GM18502 (cell line): ENCODE results near the gene PLVAP.
A peak's percentile ranks its signal among the peaks of the same experiment; 100 is the strongest.

Source experiments
- ATAC-seq: cut with Tn5 transposase; IDR thresholded peaks from one replicate; pipeline ENCODE4 v1.9.1; 2021; ENCODE audit warnings: mild to moderate bottlenecking; ENCODE audit not compliant: unreplicated experiment, poor library complexity

PLVAP gene

DNA sequence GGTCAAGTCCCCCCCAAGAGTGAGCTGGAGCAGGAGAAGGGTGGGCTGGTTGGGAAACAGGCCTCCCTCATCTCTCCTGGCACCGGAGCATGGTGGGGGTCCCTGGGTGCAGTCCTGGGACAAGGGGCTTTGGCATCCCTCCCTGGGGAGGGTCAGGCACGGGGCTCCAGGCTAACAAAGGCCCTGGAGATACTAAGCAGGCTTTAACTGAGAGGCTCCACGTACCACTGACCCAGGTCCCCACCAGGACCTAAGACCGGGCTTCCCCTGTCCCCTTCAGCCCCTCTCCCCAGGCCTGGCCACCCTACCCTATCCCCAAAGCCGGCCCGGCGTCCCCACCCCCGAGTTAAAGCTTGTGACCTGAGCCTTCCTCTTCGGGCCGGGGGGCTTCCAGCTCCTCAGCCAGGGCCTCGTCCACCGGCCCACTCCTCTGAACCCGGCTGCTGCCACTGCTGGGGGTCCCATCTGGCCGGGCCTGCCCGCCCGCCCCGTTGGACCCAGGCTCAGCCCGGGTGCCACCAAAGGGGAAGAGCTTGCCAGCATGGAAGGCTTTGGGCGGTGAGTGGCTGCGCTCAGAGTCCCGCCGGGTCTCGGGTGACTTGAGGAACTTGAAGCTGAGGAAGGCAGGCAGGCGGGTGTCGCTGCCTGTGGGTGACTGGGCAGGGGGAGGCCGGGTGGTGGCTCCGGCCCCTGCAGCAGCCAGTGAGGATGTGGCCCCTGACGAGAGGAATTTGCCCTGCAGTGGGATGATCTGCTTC, 52.6 kb downstream of the PLVAP start:
- ATAC-seq: no peak

DNA sequence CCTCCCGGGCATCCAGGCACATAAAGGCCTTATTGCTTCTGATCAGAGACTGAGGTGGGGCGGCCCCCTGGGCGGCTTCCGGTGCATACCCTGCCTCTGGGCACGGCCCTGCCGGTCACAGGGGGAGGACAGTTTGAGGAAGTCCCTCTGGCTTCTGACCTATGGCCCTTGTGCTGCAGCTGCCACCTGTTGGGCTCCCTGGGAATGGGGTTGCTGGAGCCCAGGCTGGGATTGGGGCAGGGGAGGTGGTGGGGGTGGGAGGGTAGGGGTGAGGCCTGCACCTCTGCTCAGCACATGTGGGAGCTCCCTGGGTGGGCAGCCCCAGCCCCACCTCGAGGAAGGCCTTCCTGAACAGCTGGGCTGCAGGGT, 53.2 kb downstream of the PLVAP start:
- no peak for ATAC-seq

DNA sequence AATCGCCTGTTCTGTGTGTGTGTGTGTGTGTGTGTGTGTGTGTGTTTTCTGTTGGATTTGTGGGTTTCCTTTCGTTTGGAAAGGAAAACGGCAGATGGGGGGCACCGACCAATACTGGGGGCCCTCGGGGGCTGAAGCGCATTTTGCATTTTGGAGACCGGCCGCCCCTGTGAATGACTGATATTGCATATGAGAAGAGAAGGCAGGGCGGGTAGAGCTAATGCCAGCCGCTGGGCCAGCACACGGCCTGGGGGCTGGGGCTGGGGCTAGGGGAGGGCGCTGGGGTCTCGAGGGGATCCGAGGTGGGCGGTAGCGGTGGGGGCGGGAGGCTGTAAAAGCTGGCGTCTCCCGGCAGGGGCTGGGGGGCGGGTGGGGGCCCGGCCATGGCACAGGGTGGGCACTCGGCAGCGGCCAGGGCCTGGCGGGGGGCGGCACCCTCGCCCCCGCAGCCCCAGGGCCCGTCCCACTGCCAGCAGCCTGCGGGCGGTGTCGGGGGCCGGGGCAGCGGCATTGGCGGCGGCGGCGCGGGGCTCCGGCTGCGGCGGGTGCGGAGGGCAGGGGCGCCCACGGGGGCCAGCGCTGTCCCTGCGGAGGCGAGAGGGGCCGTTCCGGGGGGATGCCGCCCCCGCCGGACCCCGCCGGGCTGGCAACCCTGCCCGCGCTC, 53.7 kb downstream of the PLVAP start:
- ATAC-seq: no peak

- no peak for ATAC-seq
Measured at GRCh38 chr19:17322854-17323253, 54.3 kb downstream of the PLVAP start.

- no peak for ATAC-seq
Measured at GRCh38 chr19:17321655-17322489, 55.3 kb downstream of the PLVAP start.

DNA sequence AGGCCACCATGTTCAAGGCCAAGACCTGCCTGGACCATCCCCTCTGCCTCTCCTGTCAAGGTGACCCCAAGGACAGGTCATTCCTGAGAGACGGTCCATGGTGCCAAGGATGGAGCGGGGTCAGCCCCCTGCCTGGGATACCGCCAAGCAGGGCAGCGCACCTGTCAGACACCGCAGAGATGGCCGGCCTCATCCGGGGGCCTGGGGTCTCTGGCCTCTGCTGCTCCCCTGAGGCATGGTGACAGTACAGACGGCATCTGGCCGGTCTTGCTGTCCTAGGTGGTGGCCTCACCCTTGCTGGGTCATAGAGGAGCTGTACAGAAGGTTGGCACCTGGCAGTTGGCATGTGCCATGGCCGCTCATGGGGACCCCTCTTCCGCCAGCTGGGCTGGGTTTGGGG, 56.7 kb downstream of the PLVAP start:
- ATAC-seq: no peak

- no peak for ATAC-seq
Measured at GRCh38 chr19:17319473-17320238, 57.5 kb downstream of the PLVAP start.

DNA sequence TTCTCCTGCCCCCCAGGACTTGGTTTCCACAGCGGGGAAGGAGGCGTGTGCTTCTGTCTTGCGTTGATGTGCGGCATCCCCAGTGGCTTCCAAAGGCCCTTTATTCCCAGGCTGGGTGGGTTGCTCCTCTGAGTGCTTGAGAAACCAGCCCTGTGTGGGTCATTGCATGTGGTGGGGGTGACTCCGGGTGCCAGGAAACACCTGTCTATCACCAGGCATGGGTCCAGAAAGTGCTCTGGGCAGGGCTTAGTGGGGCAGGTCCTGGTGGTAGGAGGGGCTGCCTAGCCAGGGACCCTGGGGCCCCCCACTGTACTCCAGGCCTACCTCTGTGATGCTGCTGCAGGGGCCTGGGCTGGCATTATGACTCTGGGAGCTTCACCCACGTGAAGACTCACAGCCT, 58.2 kb downstream of the PLVAP start:
- ATAC-seq: no peak

DNA sequence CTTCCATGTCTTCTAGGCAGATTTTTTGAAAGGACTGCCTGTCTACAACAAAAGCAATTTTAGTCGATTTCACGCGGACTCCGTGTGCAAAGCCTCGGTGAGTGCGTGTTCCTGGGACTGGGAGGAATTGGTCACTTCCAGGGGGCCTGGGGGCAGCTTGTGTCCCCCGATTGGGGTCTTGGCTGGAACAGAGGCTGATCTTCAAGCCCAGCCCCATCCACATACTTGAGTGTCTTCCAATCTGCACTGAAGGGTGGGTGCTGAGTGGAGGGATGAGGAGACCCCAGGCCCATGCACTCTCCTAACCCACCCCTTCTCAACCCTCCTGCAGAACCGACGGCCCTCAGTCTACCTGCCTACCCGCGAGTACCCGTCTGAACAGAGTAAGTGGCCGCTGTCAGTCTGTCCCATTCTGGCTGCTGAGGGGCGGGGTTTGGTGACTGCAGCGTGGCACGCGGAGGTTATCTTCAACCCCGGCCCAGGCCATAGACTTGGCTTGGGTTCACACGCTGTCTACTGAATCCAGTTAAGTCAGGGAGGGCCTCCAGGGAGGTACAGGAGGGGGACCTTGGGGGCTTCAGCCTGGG, 63.0 kb downstream of the PLVAP start:
- ATAC-seq: no peak

DNA sequence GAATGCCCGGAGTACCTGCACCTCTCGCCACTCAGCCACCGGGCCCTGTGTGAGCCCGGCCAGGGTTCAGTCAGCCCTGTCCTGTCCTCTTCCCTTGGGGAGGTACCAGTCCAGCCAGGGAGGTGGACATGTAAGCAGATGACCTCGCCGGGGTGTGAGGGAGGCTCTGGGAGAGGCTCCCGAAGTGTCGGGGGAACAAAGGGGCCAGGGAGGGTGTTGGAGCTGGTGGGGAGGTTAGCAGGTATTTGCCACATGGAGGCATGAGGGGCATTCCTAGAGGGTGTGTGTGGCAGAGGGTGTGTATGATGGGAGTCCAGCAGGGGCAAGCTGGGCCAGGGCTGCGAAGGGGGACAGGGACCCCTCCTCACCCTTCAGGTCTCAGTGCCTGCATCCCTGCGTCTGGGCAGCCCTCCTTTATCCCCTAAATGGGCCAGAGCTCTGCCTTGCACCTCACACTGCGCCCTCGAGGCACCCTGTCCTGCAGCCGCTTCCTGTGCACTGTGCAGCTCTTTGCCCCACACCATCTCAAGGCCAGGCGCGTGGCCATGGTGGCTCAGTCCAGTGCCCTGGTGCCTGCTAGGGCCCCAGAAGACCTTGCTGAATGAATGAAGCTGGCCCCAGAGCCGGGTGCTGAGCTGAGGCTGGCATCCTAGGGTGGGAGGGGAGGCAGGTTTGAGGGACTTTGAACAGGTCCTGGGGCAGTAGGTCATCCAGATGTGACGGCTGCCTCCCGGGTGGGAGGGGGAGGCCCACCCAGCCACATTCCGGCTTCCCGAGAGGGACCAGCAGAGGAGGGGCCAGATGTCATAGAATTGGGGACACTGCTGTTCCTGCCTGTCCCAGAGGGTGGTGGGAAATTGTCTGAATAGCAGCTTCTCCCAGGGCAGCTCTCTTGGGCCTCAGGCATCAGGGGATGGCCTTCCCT, 64.7 kb downstream of the PLVAP start:
- no peak for ATAC-seq

DNA sequence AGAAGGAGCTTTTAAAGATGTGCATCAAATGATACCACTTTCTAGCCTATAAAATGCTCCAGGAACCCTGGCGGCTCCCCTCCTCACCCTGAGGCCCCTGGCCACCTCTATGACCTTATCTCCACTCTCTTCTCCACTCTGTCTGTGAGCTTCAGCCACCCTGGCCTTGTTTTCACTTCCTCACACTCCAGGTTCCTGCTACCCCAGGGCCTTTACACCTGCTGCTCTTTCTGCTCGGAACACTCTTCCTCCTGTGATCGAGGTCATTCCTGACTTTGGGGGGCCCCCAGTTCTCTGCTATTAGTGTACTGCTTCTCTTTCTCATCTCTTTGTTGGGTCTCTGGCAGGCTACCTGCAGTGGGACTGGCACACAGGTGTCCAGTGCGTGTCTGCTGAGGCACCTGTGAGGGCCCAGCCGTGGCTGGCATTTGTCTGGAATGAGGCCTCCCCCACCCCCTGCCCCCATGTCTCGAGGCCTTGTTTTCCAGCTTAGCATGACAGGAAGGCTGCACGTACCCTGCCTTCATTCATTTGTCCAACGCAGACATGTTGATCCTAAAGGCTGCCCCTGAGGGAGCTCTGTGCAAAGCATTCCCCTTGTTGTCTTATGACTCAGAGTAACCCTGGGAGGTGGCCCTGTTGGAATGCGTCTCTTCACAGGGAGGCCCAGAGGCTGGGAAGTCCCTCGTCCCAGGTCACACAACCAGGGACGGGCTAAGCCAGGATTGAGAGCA, 65.5 kb downstream of the PLVAP start:
- no peak for ATAC-seq

DNA sequence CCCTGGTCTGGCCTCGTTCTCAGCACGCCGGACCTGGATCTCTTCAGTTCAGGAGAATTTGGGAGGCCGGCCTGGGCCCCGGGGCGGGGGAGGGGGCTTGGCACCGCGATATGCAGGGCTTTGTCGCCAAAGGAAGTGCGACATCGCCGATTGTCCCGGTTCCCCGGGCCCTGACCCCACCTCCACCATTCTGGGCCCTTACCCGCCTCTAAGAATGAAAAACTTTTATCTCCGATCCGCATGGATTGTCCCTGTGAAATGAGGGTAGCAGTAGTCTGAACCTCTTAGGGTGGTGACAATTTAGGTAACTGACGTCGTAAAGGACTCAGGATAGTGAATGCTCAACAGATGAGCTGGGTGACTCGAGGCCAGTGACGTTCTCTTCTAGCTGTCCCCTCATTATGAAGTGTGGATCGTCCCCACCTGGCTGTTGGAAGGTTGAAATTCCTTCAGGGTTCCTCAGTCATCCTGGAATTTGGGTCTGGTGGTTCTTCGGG, 67.1 kb downstream of the PLVAP start:
- no peak for ATAC-seq

DNA sequence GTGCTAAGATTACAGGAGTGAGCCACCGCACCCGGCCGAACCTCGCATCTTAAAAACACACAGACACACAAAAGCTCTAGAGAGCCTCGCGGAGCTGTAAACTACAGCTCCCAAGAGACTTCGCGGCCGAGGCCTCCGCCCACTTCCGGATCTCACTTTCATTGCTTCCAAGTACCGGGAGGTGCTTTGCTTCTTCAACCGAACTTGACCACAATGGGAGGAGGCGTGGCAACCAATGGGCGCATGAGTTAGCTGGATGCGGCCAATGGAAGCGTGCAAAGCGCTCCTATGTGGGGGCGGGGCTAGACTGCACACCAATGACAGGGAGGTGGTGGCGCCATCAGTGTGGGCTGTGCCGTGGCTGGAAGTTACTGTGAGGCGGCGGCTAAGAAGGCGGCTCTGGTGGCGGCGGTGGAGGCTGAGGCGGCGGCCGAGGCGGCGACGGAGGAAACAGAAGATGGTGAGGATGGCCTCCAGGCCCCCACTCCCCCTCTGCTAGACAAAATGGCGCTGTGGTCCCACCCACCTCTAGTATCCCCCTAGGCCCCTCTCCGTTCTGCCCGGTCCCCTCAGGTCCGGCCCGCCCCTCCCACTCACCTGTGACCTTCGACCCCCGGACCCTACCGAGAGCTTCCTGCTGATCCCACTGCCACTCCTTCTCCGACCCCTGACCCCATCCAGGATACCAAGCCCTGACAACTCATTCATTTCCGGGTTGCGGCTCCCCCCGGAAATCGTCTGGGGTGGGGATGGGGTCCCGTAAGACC, 67.8 kb downstream of the PLVAP start, which contains the start of gene DDA1:
TSS of gene DDA1 (plus strand) at position 366 of the 767 bp plus-strand sequence. CDS start at position 458, 92 bp downstream.
- peak; percentile 60 for ATAC-seq

DNA sequence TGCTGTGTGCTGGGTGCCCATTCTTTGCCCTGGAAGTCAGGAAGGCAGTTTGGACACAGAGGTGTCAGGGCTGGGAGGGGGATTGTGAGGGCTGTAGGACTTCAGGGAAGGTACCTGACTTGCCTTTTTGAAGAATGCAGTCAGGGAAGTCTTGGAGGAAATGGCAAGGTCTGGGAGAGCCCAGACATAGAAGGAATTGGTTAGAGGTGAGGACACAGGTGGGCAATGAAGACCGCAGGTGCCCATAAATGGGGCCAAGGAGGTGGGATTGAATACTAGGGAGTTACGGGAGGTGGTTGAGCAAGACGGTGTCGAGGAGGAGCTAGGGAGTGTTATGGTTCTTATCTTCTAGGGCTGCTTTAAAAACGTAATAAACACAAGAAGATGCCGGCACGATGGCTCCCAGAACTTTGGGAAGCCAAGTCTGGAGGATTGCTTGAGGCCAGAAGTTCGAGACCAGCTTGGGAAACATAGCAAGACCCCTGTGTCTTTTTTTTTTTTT, 69.2 kb downstream of the PLVAP start:
- no peak for ATAC-seq

DNA sequence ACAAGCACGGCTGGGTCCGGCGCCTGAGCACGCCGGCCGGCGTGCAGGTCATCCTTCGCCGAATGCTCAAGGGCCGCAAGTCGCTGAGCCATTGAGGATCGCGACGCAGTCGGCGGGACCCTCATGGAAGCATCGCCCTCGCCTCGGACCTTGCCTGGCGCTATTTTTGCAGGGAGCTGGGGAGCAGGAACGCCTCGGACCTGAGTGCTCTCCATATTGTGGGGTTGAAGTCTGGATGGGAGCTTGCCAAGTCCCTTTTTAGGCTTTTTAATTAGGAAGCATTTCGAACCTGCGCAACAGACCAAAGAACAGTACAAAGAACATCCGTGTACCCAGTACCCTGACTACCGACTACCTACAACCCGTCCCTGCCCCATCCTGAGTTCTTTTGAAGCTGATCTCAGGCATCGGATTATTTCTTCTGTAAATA, 70.8 kb downstream of the PLVAP start:
- no peak for ATAC-seq

- peak; percentile 58 for ATAC-seq
Measured at GRCh38 chr19:17305517-17306284, 71.4 kb downstream of the PLVAP start, which contains the start of gene MRPL34. Gene MRPL34 (plus strand): TSS chr19:17305872. CDS start chr19:17305893, 21 bp downstream.
